ENCODE results near the gene RNF10.
"Not testable (repeated sequence)": the region's sequence is repeated elsewhere in the genome, so short reads cannot be mapped to it uniquely, and the experiment has no call there.

Gene RNF10

GRCh38 chr12:120534203-120534702 is at the start of gene RNF10:
RNF10 (plus strand) TSS chr12:120534356; CDS start chr12:120534812, 456 bp downstream.
- FAIRE-seq, result no peak

GRCh38 chr12:120485961-120486881 is 47.9 kb upstream of the RNF10 start:
- FAIRE-seq, result no peak

- FAIRE-seq, result not testable (repeated sequence)
Observed at GRCh38 chr12:120487552-120487951, 46.6 kb upstream of the RNF10 start.

GRCh38 chr12:120488057-120488640 is 46.0 kb upstream of the RNF10 start:
- FAIRE-seq, result no peak

- no peak for FAIRE-seq
Observed at GRCh38 chr12:120489018-120489417, 45.1 kb upstream of the RNF10 start.

GRCh38 chr12:120490325-120490724 is 43.8 kb upstream of the RNF10 start:
- FAIRE-seq, result no peak

GRCh38 chr12:120490833-120491512 is 43.2 kb upstream of the RNF10 start:
- FAIRE-seq, result no peak

- FAIRE-seq, result no peak
Observed at GRCh38 chr12:120495186-120495730, 38.9 kb upstream of the RNF10 start.

GRCh38 chr12:120495731-120496412 is 38.3 kb upstream of the RNF10 start, which contains the start of gene DYNLL1:
DYNLL1 (plus strand) TSS chr12:120496113; CDS start chr12:120496422, 309 bp downstream.
- FAIRE-seq, result no peak

GRCh38 chr12:120496413-120497340 is 37.5 kb upstream of the RNF10 start:
- FAIRE-seq, result no peak

- FAIRE-seq, result no peak
Observed at GRCh38 chr12:120497524-120498150, 36.5 kb upstream of the RNF10 start.

- FAIRE-seq, result no peak
Observed at GRCh38 chr12:120498870-120499515, 35.2 kb upstream of the RNF10 start.

GRCh38 chr12:120500581-120500980 is 33.6 kb upstream of the RNF10 start:
- no peak for FAIRE-seq

- no peak for FAIRE-seq
Observed at GRCh38 chr12:120504587-120504986, 29.6 kb upstream of the RNF10 start.

- no peak for FAIRE-seq
Observed at GRCh38 chr12:120508537-120508936, 25.6 kb upstream of the RNF10 start.

GRCh38 chr12:120514002-120514401 is 20.2 kb upstream of the RNF10 start:
- FAIRE-seq, result no peak

- FAIRE-seq, result no peak
Observed at GRCh38 chr12:120515496-120515895, 18.7 kb upstream of the RNF10 start.

- FAIRE-seq, result not testable (repeated sequence)
Observed at GRCh38 chr12:120519324-120519723, 14.8 kb upstream of the RNF10 start.

GRCh38 chr12:120522568-120522967 is 11.6 kb upstream of the RNF10 start:
- no peak for FAIRE-seq

All from colon (tissue), 2 donors.